Measurements from ENCODE around the gene COL28A1. TPM values are rescaled to one million over a fixed set of nuclear protein-coding genes. Genes with fewer than 3 reads are reported as not detected.

COL28A1 gene
- total and polyA plus RNA-seq, 8 donors = 0.58 to 39.7 (median 4.5) TPM

GRCh38 chr7:7568553-7568952 is 32.9 kb upstream of the COL28A1 start:
- no peak for TF ChIP-seq EP300 (IDR thresholded peaks at IDR 0.05)
- TF ChIP-seq POLR2AphosphoS5 (IDR thresholded peaks at IDR 0.05) = no peak
- no peak for TF ChIP-seq POLR2A (IDR thresholded peaks at IDR 0.05)
- no peak for TF ChIP-seq CTCF (IDR thresholded peaks at IDR 0.05)
- WGBS, 5 donors = 47 to 75% (median 67%) methylated on average over 4 of the region's 4 CpGs
- intact Hi-C loops (cut with DNase I; ENCODE audit: low total_unique reads) = no loop called here
- H3K4me3 ChIP-seq = peak overlapping the region in 3 of 4 donors; percentile 76 to 93 (median 80)
- H3K4me1 ChIP-seq = peaks cover 13 to 66% (median 47%) of the 10 kb centered on the region in 4 donors
- H3K27me3 ChIP-seq = no peaks in the 10 kb centered on the region
- peak overlapping the region in 3 of 5 donors; percentile 27 to 98 (median 32) for H3K27ac ChIP-seq
- peaks cover 0 to 11% (median 5%) of the 10 kb centered on the region in 4 donors for H3K36me3 ChIP-seq
- no peaks in the 10 kb centered on the region for H3K9me3 ChIP-seq
- no peak for DNase-seq

- TF ChIP-seq EP300 (IDR thresholded peaks at IDR 0.05) (no peak), POLR2AphosphoS5 (IDR thresholded peaks at IDR 0.05) (no peak), POLR2A (IDR thresholded peaks at IDR 0.05) (no peak), CTCF (IDR thresholded peaks at IDR 0.05) (no peak)
- Histone ChIP-seq H3K27ac (peak overlapping the region in 4 of 5 donors; percentile 95 to 98 (median 96)), H3K27me3 (no peaks in the 10 kb centered on the region), H3K4me1 (peaks cover 14 to 67% (median 48%) of the 10 kb centered on the region in 4 donors), H3K9me3 (no peaks in the 10 kb centered on the region), H3K4me3 (peak overlapping the region; percentile 76 to 93 (median 83)), H3K36me3 (peaks cover 0 to 7% (median 3%) of the 10 kb centered on the region in 4 donors)
- WGBS, 5 donors = 21 to 43% (median 32%) methylated on average over 2 of the region's 2 CpGs
- peak in 1 of 2 donors; percentile 38 for DNase-seq
- intact Hi-C loops (cut with DNase I; ENCODE audit: low total_unique reads) = no loop called here
Observed at GRCh38 chr7:7567898-7568531, 32.3 kb upstream of the COL28A1 start.

- Histone ChIP-seq H3K4me3 (peak within 1 kb of the TSS; percentile 76 to 93 (median 83)), H3K27ac (peak within 1 kb of the TSS; percentile 95 to 99 (median 97)), H3K9me3 (no peaks in the 10 kb centered on the region), H3K36me3 (peaks cover 0 to 6% (median 0%) of the 10 kb centered on the region in 4 donors), H3K4me1 (peaks cover 16 to 75% (median 52%) of the 10 kb centered on the region in 4 donors), H3K27me3 (no peaks in the 10 kb centered on the region)
- peak; percentile 90 to 95 for DNase-seq
- intact Hi-C loops (cut with DNase I; ENCODE audit: low total_unique reads) = no loop called here
- TF ChIP-seq POLR2AphosphoS5 (IDR thresholded peaks at IDR 0.05) (peak; percentile 29 to 85 (median 75)), POLR2A (IDR thresholded peaks at IDR 0.05) (no peak)
- WGBS, 5 donors = 0 to 1% (median 1%) methylated on average over 37 to 95 of the region's 96 CpGs
Observed at GRCh38 chr7:7566651-7567611, 31.3 kb upstream of the COL28A1 start, which contains the start of gene MIOS. TSS of gene MIOS (plus strand) at chr7:7566884. CDS start at chr7:7572476, 5,592 bp downstream.

GRCh38 chr7:7565746-7566650 is 30.3 kb upstream of the COL28A1 start:
- Histone ChIP-seq H3K4me1 (peaks cover 16 to 73% (median 49%) of the 10 kb centered on the region in 4 donors), H3K27me3 (no peaks in the 10 kb centered on the region), H3K9me3 (no peaks in the 10 kb centered on the region), H3K36me3 (peaks cover 0 to 5% (median 0%) of the 10 kb centered on the region in 4 donors), H3K27ac (peak overlapping the region; percentile 95 to 99 (median 97)), H3K4me3 (peak overlapping the region; percentile 76 to 93 (median 83))
- peak; percentile 42 to 85 for DNase-seq
- intact Hi-C loops (cut with DNase I; ENCODE audit: low total_unique reads) = no loop called here
- 60 to 74% (median 69%) methylated on average over 26 of the region's 26 CpGs for WGBS, 5 donors
- TF ChIP-seq EP300 (IDR thresholded peaks at IDR 0.05) = no peak
- no peak for TF ChIP-seq CTCF (IDR thresholded peaks at IDR 0.05)
- peak in 1 of 4 donors; percentile 31 for TF ChIP-seq POLR2A (IDR thresholded peaks at IDR 0.05)
- peak in 1 of 3 donors; percentile 13 for TF ChIP-seq POLR2AphosphoS5 (IDR thresholded peaks at IDR 0.05)
